ENCODE data around the gene GNAT3. TPM values are rescaled to one million over a fixed set of nuclear protein-coding genes. Genes with fewer than 3 reads are reported as not detected.

The GNAT3 gene
- total RNA-seq, 4 donors from 2014 or later = not detected

DNA sequence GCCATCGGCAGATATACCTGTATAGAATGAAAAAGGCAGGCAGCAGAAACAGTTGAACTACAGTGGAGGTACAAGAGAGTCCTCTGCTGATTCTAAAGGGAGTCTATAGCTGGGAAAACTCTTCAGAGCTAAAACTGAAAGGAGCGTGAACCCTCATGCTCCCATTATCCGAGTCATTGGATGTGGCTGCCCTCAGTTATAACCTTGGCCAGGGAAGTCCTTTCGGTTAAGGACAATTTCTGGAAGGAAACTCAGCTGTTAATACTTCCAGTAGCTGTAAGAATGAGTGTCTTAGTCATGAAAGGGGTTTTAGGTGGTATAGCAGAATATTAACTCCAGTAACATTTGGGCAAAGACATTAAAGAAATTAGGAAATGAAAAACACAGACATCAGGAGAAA lies 14.6 kb upstream of the GNAT3 start:
- TF ChIP-seq, protein P1, sequence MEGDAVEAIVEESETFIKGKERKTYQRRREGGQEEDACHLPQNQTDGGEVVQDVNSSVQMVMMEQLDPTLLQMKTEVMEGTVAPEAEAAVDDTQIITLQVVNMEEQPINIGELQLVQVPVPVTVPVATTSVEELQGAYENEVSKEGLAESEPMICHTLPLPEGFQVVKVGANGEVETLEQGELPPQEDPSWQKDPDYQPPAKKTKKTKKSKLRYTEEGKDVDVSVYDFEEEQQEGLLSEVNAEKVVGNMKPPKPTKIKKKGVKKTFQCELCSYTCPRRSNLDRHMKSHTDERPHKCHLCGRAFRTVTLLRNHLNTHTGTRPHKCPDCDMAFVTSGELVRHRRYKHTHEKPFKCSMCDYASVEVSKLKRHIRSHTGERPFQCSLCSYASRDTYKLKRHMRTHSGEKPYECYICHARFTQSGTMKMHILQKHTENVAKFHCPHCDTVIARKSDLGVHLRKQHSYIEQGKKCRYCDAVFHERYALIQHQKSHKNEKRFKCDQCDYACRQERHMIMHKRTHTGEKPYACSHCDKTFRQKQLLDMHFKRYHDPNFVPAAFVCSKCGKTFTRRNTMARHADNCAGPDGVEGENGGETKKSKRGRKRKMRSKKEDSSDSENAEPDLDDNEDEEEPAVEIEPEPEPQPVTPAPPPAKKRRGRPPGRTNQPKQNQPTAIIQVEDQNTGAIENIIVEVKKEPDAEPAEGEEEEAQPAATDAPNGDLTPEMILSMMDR (IDR thresholded peaks at IDR 0.05; ENCODE audit: low read depth) = no peak

DNA sequence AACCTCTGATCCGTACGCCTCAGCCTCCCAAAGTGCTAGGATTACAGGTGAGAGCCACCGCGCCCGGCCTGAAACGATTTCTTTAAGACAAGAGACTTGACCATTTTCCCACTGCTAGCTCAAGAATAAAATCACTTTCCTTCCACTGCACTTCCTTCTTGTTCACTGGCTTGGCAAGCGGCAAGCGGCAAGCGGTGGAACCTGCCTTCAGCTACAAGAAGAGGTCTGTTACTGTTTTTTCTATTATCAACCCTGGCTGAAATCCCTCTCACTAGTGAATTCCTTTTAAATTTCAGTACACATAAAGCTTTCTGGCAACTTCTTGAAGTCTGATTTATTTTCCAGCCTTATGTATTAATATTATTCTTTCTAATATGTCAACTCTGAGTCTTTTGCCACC lies 12.8 kb upstream of the GNAT3 start:
- TF ChIP-seq, protein P1 (IDR thresholded peaks at IDR 0.05; ENCODE audit: low read depth) = no peak

DNA sequence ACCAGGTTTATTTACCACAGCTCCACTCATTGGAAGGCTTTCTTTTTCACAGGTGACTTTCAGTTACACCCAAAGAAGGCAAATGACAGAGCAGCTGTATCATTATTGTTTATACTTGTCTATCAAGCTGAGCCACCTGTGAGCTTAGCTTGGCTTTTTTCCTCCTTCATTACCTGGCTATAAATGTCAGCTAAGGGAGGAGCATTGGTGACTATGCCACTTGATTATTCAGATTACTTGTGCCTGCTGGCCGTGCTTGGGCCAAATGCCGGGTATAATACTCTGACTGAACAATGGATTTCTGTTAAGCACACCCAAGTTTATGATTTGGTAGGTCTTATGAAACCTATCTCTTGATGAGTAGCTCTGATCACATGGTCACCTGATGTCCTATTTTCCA lies 9.9 kb upstream of the GNAT3 start:
- TF ChIP-seq, protein P1 (IDR thresholded peaks at IDR 0.05; ENCODE audit: low read depth) = no peak

DNA sequence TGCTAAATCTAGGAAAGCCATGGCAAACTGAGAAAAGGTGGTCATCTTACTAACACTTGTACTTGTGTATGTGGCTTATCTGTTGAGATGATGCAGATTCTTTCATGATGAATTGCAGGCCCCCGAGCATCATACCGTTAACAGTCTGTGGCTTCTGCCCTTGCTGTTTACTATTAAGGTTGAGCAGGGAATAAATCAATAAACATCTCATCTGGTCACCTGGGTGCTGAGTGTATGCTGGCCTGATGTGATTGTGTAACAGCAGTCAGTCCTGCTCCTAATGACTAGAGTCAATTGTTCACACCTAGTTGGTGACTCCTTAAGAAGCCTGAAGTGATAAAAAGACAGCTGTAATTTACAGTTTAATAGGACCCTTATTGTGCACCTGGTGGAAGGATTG lies 8.3 kb upstream of the GNAT3 start:
- TF ChIP-seq, protein P1 (IDR thresholded peaks at IDR 0.05; ENCODE audit: low read depth) = no peak

- TF ChIP-seq, protein P1 (IDR thresholded peaks at IDR 0.05; ENCODE audit: low read depth) = no peak
Measured at GRCh38 chr7:80517282-80517747, 5.5 kb upstream of the GNAT3 start.

DNA sequence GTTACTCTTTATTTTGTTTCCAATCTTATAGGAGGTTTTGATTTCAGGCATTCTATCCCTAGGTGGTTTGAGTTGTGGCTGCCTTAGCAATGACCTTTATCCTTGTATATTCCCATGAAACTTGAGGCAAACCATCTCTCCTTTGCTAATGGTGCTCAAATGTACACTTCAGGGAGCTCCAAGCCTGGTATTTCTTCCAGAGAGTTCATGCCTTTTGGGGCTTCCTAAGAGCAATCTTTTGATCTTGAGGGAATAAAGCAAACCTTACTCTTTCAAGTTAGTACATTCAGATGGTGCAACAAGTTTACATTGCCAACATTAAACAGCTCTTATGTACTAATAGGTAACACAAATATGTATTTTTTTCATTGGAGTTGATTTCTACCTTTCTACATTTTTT lies 3.4 kb upstream of the GNAT3 start:
- TF ChIP-seq, protein P1 (IDR thresholded peaks at IDR 0.05; ENCODE audit: low read depth) = no peak

DNA sequence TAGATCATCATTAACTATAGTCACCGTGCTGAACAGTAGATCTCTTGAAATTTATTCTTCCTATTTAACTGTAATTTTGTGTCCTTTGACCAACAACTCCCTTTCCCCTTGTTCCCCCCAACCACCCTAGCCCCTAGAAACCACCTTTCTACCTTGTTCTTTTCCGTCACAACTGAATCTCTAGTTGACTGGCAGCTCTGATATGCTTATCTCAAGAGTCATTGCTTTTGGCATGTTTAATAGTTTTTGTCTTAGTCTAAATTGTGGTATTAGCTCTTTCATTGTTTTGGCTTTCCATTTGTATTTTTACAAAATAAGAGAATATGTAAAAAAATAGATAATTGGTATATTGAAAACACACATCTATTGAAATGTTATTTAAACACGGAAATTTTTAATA lies 1.8 kb downstream of the GNAT3 start:
- TF ChIP-seq, protein P1 (IDR thresholded peaks at IDR 0.05; ENCODE audit: low read depth) = no peak

Measured in subcutaneous adipose tissue (tissue), 4 donors.